Right kidney (tissue), 9 donors: ENCODE results near the gene KRT10.
"Not testable (repeated sequence)": the region's sequence is repeated elsewhere in the genome, so short reads cannot be mapped to it uniquely, and the experiment has no call there.

Experiments used
- DNase-seq: peaks from one replicate; pipeline ENCODE4 v3.0.0-alpha.2; 2016
- long read RNA-seq, 8 donors: transcript quantifications; one replicate each; lab custom pipeline, GENCODE V29; 2026

The KRT10 gene
- long read RNA-seq, donor 1, transcript KRT10-202 (2 exons, 583 nt): major isoform, 9 of 98 reads
- long read RNA-seq, donor 1, partial matches to known transcripts: 89 of 98 reads
- long read RNA-seq, donor 1, other reads (novel, unspliced or antisense): 0 of 98 reads
- long read RNA-seq, donor 2, partial matches to known transcripts: 77 of 81 reads
- long read RNA-seq, donor 2, other reads (novel, unspliced or antisense): 0 of 81 reads
- long read RNA-seq, donor 3, transcript KRT10-202 (2 exons, 583 nt): major isoform, 5 of 50 reads
- long read RNA-seq, donor 3, partial matches to known transcripts: 40 of 50 reads
- long read RNA-seq, donor 3, other reads (novel, unspliced or antisense): 5 of 50 reads
- long read RNA-seq, donor 4, transcript KRT10-202 (2 exons, 583 nt): major isoform, 5 of 85 reads
- long read RNA-seq, donor 4, partial matches to known transcripts: 73 of 85 reads
- long read RNA-seq, donor 4, other reads (novel, unspliced or antisense): 6 of 85 reads
- long read RNA-seq, donor 5, transcript KRT10-202 (2 exons, 583 nt): major isoform, 8 of 123 reads
- long read RNA-seq, donor 5, partial matches to known transcripts: 115 of 123 reads
- long read RNA-seq, donor 5, other reads (novel, unspliced or antisense): 0 of 123 reads
- long read RNA-seq, donor 6, transcript KRT10-202 (2 exons, 583 nt): major isoform, 11 of 87 reads
- long read RNA-seq, donor 6, partial matches to known transcripts: 76 of 87 reads
- long read RNA-seq, donor 6, other reads (novel, unspliced or antisense): 0 of 87 reads
- long read RNA-seq, donor 7: 0 reads
- long read RNA-seq, donor 8, partial matches to known transcripts: 93 of 95 reads
- long read RNA-seq, donor 8, other reads (novel, unspliced or antisense): 0 of 95 reads

DNA sequence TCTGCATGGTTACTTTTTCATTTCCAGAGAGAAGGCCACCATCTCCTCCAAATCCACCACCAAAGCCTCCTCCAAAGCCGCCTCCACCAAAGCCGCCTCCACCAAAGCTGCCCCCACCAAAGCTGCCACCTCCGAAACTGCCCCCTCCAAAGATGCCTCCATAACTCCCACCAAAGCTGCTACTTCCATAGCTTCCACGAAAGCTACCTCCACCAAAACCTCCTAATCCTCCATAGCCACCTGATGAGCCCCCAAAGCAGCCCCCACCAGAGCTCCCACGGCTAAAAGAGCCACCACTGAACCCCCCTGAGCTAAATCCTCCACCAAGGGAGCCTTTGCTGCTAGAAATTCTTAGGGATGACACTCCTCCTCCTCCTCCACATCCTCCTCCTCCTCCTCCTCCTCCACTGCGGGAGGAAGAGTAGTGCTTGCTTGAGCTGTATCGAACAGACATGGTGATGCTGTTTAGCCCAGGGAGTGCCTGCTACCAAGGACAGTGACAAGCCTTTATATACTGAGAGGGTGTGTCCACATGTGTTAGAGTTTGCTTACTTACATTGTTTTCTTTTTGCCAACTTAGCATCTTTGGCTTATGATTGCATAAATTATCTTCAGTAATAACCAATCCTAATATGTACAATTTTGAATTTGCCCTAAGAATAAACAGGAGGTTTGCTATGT, at the start of gene KRT10:
Gene KRT10, minus strand, starts transcription at position 483 of the 681 bp plus-strand sequence. Its CDS starts 29 bp downstream, at position 454.
- no peak for DNase-seq

- DNase-seq: no peak
Observed at GRCh38 chr17:40871316-40871715, 48.9 kb upstream of the KRT10 start.

DNA sequence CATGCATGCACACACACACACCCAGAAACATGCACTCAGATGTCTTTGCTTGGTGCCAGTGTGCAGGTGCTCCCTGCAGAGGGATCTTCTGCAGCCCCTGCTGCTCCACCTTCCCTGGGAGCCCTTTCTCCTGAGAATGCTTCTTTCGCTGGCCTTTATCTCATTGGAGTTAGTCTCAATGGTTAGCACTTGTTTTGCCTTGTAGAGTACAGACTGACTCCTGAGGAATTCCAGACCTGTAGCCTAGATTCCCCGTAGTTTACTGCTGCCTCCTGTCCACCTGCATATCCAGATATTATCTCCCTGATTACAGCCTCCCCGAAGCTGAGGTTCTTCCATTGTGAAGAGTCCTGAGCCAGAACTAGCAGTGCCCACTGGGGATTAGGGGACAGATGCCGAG, 47.7 kb upstream of the KRT10 start:
- DNase-seq: no peak

DNA sequence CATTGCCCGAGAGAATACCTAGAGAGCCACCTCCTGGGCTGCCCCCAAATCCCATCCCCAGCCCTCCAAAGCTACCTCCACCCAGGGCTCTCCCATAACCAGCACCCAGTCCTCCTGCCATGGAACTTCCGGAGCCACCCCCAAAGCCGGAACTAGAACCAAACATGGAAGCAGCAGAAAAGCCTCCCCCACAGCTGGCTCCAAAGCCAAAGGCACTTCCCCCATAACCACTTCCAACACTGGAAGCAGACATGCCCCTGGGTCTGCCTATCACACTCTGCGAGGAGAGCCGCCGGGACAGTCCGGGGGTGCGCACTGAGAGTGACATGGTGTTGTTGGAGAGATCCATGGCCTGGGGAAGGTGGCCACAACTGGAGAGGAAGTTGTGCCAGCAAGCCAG, 44.4 kb upstream of the KRT10 start, which contains the start of gene KRT12:
Gene KRT12, minus strand, starts transcription at position 386 of the 400 bp plus-strand sequence. Its CDS starts 37 bp downstream, at position 349.
- DNase-seq: no peak

GRCh38 chr17:40864661-40865390, 42.4 kb upstream of the KRT10 start:
- no peak for DNase-seq

GRCh38 chr17:40862985-40863733, 40.7 kb upstream of the KRT10 start:
- DNase-seq: no peak

DNA sequence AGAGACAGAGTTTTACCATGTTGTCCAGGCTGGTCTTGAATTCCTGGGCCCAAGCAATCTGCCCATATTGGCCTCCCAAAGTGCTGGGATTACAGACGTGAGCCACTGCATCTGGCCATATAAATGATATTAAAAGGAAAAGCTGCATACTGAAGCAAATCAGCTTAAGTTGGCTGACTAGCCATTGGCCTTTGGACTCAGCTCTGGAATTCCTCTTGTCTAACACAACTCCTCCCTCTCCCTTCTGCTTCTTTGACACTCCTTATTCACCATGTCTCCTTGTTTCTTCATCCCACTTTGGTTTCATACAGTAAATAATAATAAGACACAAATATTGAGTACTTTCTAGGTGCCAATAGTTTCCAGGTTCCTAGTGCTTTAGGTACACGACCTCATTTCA, 37.1 kb upstream of the KRT10 start:
- no peak for DNase-seq

DNA sequence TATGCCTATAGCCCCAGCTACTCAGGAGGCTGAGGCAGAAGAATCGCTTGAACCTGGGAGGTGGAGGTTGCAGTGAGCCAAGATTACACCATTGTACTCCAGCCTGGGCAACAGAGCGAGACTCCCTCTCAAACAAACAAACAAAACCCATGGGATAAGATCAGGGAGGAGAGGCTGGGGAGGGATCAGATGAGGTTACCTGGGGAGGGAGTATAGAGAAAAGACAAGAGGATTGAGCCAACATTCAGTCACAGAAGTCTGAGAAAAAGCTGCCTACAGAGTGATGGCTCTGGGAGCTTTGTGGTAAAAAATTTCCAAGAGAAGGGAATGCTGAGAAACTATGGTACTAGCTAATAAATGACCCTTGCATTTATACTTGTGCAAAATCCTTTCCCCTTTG, 36.3 kb upstream of the KRT10 start:
- not testable (repeated sequence) for DNase-seq

DNA sequence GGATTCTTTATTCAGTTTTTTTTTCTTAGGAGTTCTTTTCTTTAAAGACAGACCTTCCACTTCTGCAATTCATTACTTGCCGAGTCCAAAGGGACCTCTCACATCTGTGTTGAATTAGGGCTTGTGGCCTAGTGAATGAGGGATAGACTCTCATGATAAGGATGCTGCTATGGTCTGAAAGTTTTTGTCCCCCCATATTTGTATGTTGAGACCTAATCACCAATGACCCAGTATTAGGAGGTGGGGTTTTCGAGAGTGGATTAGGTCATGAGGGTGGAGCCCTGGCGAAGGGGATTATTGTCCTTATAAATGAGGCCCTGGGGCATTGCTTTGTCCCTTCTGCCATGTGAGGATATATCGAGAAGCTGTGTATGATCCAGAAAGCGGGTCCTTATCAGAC, 35.1 kb upstream of the KRT10 start:
- DNase-seq: no peak

- DNase-seq: no peak
Observed at GRCh38 chr17:40854175-40854814, 31.9 kb upstream of the KRT10 start.

GRCh38 chr17:40852364-40852763, 29.9 kb upstream of the KRT10 start:
- DNase-seq: no peak

GRCh38 chr17:40850293-40850972, 28.0 kb upstream of the KRT10 start:
- no peak for DNase-seq

DNA sequence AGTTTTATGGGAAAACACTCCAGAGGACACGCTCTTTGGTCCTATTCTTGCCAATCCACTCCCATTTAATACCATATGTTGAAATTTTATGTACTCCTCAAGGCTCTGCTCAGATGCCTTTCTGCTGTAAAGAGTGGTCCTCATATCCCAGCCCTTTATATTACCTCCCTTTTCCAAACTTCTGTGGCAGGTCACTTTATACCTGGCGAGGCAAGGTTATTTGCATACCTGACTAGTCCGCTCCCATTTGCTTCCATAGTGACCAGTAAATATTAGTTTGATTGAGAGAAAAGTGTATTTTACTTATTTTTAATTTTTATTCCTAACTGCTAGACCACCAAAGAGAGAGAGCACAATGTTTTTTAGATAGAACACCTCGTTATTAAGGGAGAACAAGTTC, 27.3 kb upstream of the KRT10 start:
- DNase-seq: no peak

DNA sequence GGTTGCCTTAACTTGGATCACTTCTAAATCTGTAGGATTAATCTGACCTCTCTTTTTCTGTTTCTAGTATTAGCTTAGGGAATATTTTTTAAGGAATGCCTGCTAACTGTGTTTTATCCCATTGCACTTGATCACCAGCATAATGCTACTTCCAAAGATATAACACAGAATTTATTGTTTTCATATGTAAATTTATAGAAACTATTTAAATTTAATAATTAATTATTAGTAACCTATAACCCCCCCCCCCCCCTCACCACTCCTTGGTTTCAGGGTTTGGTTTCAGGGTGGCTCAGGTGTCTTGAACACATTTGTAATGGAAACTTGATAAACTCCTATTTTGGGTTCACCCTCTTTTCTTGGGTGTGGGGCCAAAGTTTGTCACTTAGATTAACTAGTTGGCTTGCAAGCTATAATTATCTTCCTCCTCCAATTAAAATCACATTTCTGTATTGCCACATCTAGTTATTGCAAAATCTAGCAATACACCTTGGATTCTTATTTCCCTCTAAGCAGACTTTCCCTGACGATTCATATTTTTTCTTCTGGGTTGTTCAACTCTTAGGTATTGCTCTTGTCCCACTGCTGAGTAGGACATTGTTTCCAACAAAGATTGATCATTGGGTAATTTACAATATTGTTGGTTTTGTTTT, 26.3 kb upstream of the KRT10 start:
- no peak for DNase-seq

DNA sequence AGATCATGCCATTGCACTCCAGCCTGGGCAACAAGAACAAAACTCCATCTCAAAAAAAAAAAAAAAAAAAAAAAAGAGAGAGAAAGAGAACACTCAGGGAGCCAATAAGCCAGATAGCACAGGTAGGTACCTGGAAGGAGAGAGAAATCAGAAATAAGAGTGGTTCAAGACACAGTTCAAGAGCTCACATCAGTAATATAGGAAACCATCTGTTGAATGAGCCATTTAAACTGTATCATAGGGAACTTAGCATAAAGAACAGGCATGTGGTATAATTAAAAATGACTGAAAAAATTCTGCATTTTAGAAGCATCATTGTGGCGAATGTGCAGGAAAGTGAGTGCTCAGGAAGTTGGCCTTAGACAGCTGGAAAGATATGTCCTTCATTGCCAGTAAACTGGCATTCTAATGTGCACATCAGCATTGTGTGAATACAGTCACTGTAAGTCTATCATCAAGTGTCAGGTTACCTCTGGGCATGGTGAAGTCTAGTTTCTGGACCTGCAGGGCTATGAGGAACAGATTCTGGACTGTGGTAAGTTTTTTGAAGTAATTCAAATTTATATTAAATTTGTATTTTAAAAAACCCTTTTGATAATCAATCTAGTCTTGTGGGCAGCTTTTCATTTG, 24.2 kb upstream of the KRT10 start:
- DNase-seq: no peak

- DNase-seq: no peak
Observed at GRCh38 chr17:40844671-40845107, 22.3 kb upstream of the KRT10 start.

- DNase-seq: no peak
Observed at GRCh38 chr17:40843242-40843641, 20.8 kb upstream of the KRT10 start.

DNA sequence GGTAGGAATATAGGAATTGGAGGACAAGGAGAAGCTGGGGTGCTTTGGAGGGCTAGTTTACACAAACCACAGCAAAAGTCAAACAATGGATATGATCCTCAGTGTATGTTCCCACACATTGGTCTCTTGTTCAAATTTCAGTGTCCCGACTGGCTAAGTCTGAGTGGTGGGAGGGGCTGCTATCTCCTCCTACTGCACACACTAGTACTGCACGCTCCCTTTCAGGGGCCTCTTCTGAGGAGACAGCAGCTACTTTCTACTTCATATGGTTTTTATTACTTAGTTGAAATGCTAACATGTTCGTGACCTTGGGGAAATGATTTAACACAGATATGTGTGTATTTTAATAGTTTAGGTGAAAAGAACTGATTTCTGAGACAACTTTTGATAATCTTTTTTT, 18.8 kb upstream of the KRT10 start:
- DNase-seq: no peak

- no peak for DNase-seq
Observed at GRCh38 chr17:40839194-40839593, 16.8 kb upstream of the KRT10 start.
